SK-N-SH (cell line): Measurements from ENCODE around the gene SPRY4. TPM values are rescaled to one million over a fixed set of nuclear protein-coding genes. Genes with fewer than 3 reads are reported as not detected.

Source experiments
- CTCF ChIA-PET: fragments of 300-600, 350-600 bp; formaldehyde crosslinking; extraction: SDS; loops from one replicate; lab custom pipeline; 2021; lab: Yijun Ruan, JAX
- POLR2A ChIA-PET: fragments of 350-600 bp; sonication (Branson Sonifier 250); formaldehyde crosslinking; extraction: SDS; loops from one replicate; lab custom pipeline; 2020; ENCODE audit warnings: antibody characterized with exemption, inconsistent platforms; lab: Yijun Ruan, JAX
- DNase-seq: peaks from one replicate; pipeline ENCODE4 v3.0.0; 2012
- H2AFZ ChIP-seq: fragments of 200-600 bp; sonication (generic); 2 replicates; pipeline ENCODE4 v1.8.1; 2016; ENCODE audit warnings: antibody characterized with exemption, mild to moderate bottlenecking, low read depth
- H3F3A ChIP-seq: fragments of 200-600 bp; sonication (generic); replicated peaks from 2 replicates; pipeline ENCODE3; 2016; ENCODE audit warnings: antibody characterized with exemption, mild to moderate bottlenecking; ENCODE audit not compliant: insufficient read depth
- H3K27ac ChIP-seq, 2 experiments: fragments of 200-500 bp in 1 of 2; fragments of 200-600 bp in 1 of 2; sonication (Bioruptor generic) in 1 of 2; sonication (generic), shearing (Covaris generic) in 1 of 2; 2 replicates each; pipeline versions ENCODE4 v1.5.1 to v1.6.1; 2014 to 2016; ENCODE audit warnings: low read depth in 2 of 2, inconsistent platforms in 1 of 2, low read length in 1 of 2, mild to moderate bottlenecking in 1 of 2, mixed read lengths in 1 of 2
- H3K27me3 ChIP-seq: fragments of 200-600 bp; sonication (generic), shearing (Covaris generic); 2 replicates; pipeline ENCODE4 v1.6.1; 2016; ENCODE audit warnings: mixed run types; ENCODE audit not compliant: insufficient read depth
- H3K36me3 ChIP-seq, 2 experiments: fragments of 200-500 bp in 1 of 2; fragments of 200-600 bp in 1 of 2; sonication (Bioruptor generic) in 1 of 2; sonication (generic) in 1 of 2; replicated peaks in 1 of 2; 2 replicates each; pipeline versions ENCODE3 to v1.5.1; 2014 to 2016; ENCODE audit warnings: low read length in 1 of 2, mild to moderate bottlenecking in 1 of 2; ENCODE audit not compliant: insufficient read depth in 2 of 2, control insufficient read depth in 1 of 2
- H3K4me1 ChIP-seq, 2 experiments: fragments of 200-500 bp in 1 of 2; fragments of 200-600 bp in 1 of 2; sonication (Bioruptor generic) in 1 of 2; sonication (generic), shearing (Covaris generic) in 1 of 2; 2 replicates each; pipeline versions ENCODE4 v1.5.1 to v1.6.1; 2014 to 2016; ENCODE audit warnings: low read depth in 1 of 2, low read length in 1 of 2, mixed run types in 1 of 2; ENCODE audit not compliant: insufficient read depth in 2 of 2, control insufficient read depth in 1 of 2
- H3K4me2 ChIP-seq: fragments of 200-600 bp; sonication (generic), shearing (Covaris generic); 2 replicates; pipeline ENCODE4 v1.6.1; 2017; ENCODE audit warnings: mixed run types
- H3K4me3 ChIP-seq, 2 experiments: fragments of 200-500 bp in 1 of 2; fragments of 200-600 bp in 1 of 2; sonication (Bioruptor generic) in 1 of 2; sonication (generic), shearing (Covaris generic) in 1 of 2; 2 replicates each; pipeline versions ENCODE4 v1.5.1 to v1.8.1; 2014 to 2016; ENCODE audit warnings: low read depth in 2 of 2, inconsistent platforms in 1 of 2, low read length in 1 of 2, mild to moderate bottlenecking in 1 of 2, mixed read lengths in 1 of 2, moderate library complexity in 1 of 2
- H3K79me2 ChIP-seq: fragments of 200-600 bp; sonication (generic); 2 replicates; pipeline ENCODE4 v1.8.1; 2017; ENCODE audit warnings: mild to moderate bottlenecking; ENCODE audit not compliant: insufficient read depth
- H3K9ac ChIP-seq: fragments of 200-600 bp; sonication (generic); 2 replicates; pipeline ENCODE4 v1.6.1; 2017; ENCODE audit warnings: mixed run types
- H3K9me2 ChIP-seq: fragments of 200-600 bp; sonication (generic); 2 replicates; pipeline ENCODE4 v1.6.1; 2017; ENCODE audit warnings: mixed run types
- H3K9me3 ChIP-seq: fragments of 200-600 bp; sonication (generic); 2 replicates; pipeline ENCODE4 v1.6.1; 2017; ENCODE audit warnings: mixed run types, mild to moderate bottlenecking, moderate library complexity
- H4K20me1 ChIP-seq: fragments of 200-600 bp; sonication (generic); 2 replicates; pipeline ENCODE4 v1.6.1; 2017; ENCODE audit warnings: mild to moderate bottlenecking, mixed run types; ENCODE audit not compliant: insufficient read depth
- ELF1 ChIP-seq: IDR thresholded peaks from 2 replicates; pipeline ENCODE4 v1.4.0; 2012
- FOXJ3 ChIP-seq: sonication (generic); formaldehyde crosslinking; IDR thresholded peaks from 2 replicates; pipeline ENCODE4 v1.5.1; 2020; ENCODE audit warnings: mild to moderate bottlenecking, missing genetic modification reagents
- FOXM1 ChIP-seq: IDR thresholded peaks from 2 replicates; pipeline ENCODE4 v1.4.0; 2012; ENCODE audit warnings: low read depth, mild to moderate bottlenecking
- MEF2A ChIP-seq: IDR thresholded peaks from 2 replicates; pipeline ENCODE4 v1.4.0; 2012; ENCODE audit warnings: low read depth, borderline replicate concordance
- MXI1 ChIP-seq: IDR thresholded peaks from 2 replicates; pipeline ENCODE4 v1.6.1; 2012; ENCODE audit warnings: mild to moderate bottlenecking, low read depth, low read length, improper control_type of control experiment
- NFIC ChIP-seq: IDR thresholded peaks from 2 replicates; pipeline ENCODE4 v1.4.0; 2012; ENCODE audit warnings: borderline replicate concordance
- POLR2AphosphoS5 ChIP-seq: IDR thresholded peaks from 2 replicates; pipeline ENCODE4 v1.6.1; 2012; ENCODE audit warnings: low read depth, low read length
- RAD21 ChIP-seq: IDR thresholded peaks from 2 replicates; pipeline ENCODE4 v1.6.1; 2012; ENCODE audit warnings: mild to moderate bottlenecking, low read length
- RXRA ChIP-seq: IDR thresholded peaks from 2 replicates; pipeline ENCODE4 v1.4.0; 2012; ENCODE audit warnings: low read depth, mild to moderate bottlenecking, borderline replicate concordance
- SIN3A ChIP-seq: IDR thresholded peaks from 2 replicates; pipeline ENCODE4 v1.6.1; 2012; ENCODE audit warnings: low read depth, mild to moderate bottlenecking, low read length, moderate library complexity, borderline replicate concordance
- TAF1 ChIP-seq: IDR thresholded peaks from 2 replicates; pipeline ENCODE4 v1.6.1; 2012; ENCODE audit warnings: low read depth, mild to moderate bottlenecking, low read length, moderate library complexity, borderline replicate concordance
- TCF12 ChIP-seq: IDR thresholded peaks from 2 replicates; pipeline ENCODE4 v1.4.0; 2012
- WGBS: methylation state at CpG from one replicate; pipeline ENCODE4 v1.1.6; 2017; ENCODE audit warnings: low lambda C conversion rate; 5-methylcytosine and 5-hydroxymethylcytosine counted together
- polyA plus RNA-seq, 3 experiments: library from polyadenylated mRNA; depleted of rRNA; stranded (reverse); fragments of >200 nt; gene quantifications; 2 replicates each; pipeline ENCODE4 v1.2.3, GENCODE V29; 2012
- TF ChIP-seq, protein P1 (sequence below): fragments of 200-600 bp; sonication (generic); IDR thresholded peaks from 2 replicates; pipeline ENCODE4 v1.6.1; 2017; ENCODE audit warnings: antibody characterized with exemption, mild to moderate bottlenecking, moderate library complexity
- TF ChIP-seq, protein P2 (sequence below): IDR thresholded peaks from 2 replicates; pipeline ENCODE4 v1.6.1; 2012; ENCODE audit warnings: mild to moderate bottlenecking, low read depth, low read length, moderate library complexity

SPRY4 gene
- polyA plus RNA-seq, 1 of the 3 experiments (the other 2 are of a cell fraction), result 18.0 TPM

DNA sequence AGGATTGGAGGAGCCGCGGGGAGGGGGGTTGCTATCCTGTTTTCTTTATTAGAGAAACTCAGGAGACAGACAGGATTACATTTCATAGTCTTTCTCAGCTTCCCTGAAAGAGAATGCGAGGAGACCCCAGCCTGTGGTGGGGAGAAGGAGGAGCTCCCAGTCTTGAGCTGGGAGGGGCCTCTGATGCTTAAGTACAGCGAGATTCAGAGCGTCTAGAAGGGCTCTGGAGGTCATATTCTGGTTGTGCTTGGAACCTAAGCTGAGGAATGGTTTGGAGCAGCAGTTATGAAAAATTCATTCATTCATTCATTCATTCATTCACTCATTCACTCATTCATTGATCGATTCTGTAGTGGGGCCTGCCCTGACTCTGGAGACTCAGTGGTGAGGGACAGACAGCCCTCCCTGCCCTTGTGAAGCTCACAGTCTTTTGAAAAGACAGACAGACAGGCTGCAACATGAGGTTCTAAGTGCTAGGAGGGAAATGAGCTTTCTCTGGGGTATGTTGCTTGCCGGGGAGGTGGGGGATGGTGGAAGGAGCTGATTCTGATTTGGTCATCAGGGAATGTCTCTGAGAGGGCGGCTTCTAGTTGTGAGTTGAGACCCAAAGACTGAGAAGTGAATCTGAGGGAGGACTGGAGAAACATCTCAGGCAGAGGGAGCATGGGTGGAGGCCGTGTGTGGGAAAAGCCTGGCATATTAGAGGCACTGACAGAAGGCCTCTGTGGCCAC lies 2.5 kb upstream of the SPRY4 start:
- Histone ChIP-seq H3K4me1 (peaks cover 18 to 29% of the 10 kb centered on the region in 2 experiments), H3K79me2 (peaks cover 96% of the 10 kb centered on the region), H3K27ac (peak overlapping the region; percentile 98), H3K9me3 (no peaks in the 10 kb centered on the region), H4K20me1 (peaks cover 17% of the 10 kb centered on the region), H3K27me3 (no peaks in the 10 kb centered on the region), H3K9me2 (no peaks in the 10 kb centered on the region), H3K36me3 (peaks cover 0 to 9% of the 10 kb centered on the region in 2 experiments), H3K4me2 (peak overlapping the region; percentile 77), H2AFZ (no peak overlapping the region), H3F3A (peaks cover 30% of the 10 kb centered on the region), H3K9ac (peak overlapping the region; percentile 95; the same call in 1 of the 2 replicates), H3K4me3 (peak overlapping the region; percentile 93 to 95; a peak in 3 of 4 replicates)
- ChIA-PET POLR2A (interaction anchor here (0.8 to 3.5 kb wide), 4 partner anchors 21 to 224 kb away, joined by 3 to 23 read pairs (median 4); no protein-coding TSS in a partner anchor), CTCF (interaction anchor here (0.8 to 9.9 kb wide), 11 partner anchors 18 to 328 kb away, joined by 3 to 117 read pairs (median 4); no protein-coding TSS in a partner anchor)
- WGBS, result 65% methylated on average over 9 of the region's 9 CpGs
- no peak for TF ChIP-seq FOXJ3 (CRISPR knock-in tag)
- peak; percentile 39; the same call in 1 of the 2 replicates for TF ChIP-seq POLR2AphosphoS5
- no peak for TF ChIP-seq ELF1
- no peak for TF ChIP-seq NFIC
- TF ChIP-seq TAF1, result peak; percentile 67; the same call in 1 of the 2 replicates
- TF ChIP-seq MEF2A, result no peak
- TF ChIP-seq TCF12, result peak; percentile 20; the same call in 1 of the 2 replicates
- TF ChIP-seq RAD21, result 0 out of 2 replicates have a peak, but pooled peaks have one; percentile 3
- TF ChIP-seq, protein P1, sequence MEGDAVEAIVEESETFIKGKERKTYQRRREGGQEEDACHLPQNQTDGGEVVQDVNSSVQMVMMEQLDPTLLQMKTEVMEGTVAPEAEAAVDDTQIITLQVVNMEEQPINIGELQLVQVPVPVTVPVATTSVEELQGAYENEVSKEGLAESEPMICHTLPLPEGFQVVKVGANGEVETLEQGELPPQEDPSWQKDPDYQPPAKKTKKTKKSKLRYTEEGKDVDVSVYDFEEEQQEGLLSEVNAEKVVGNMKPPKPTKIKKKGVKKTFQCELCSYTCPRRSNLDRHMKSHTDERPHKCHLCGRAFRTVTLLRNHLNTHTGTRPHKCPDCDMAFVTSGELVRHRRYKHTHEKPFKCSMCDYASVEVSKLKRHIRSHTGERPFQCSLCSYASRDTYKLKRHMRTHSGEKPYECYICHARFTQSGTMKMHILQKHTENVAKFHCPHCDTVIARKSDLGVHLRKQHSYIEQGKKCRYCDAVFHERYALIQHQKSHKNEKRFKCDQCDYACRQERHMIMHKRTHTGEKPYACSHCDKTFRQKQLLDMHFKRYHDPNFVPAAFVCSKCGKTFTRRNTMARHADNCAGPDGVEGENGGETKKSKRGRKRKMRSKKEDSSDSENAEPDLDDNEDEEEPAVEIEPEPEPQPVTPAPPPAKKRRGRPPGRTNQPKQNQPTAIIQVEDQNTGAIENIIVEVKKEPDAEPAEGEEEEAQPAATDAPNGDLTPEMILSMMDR, result 0 out of 2 replicates have a peak, but pooled peaks have one; percentile 17
- TF ChIP-seq MXI1, result 0 out of 2 replicates have a peak, but pooled peaks have one; percentile 19
- no peak for TF ChIP-seq RXRA
- TF ChIP-seq, protein P2, sequence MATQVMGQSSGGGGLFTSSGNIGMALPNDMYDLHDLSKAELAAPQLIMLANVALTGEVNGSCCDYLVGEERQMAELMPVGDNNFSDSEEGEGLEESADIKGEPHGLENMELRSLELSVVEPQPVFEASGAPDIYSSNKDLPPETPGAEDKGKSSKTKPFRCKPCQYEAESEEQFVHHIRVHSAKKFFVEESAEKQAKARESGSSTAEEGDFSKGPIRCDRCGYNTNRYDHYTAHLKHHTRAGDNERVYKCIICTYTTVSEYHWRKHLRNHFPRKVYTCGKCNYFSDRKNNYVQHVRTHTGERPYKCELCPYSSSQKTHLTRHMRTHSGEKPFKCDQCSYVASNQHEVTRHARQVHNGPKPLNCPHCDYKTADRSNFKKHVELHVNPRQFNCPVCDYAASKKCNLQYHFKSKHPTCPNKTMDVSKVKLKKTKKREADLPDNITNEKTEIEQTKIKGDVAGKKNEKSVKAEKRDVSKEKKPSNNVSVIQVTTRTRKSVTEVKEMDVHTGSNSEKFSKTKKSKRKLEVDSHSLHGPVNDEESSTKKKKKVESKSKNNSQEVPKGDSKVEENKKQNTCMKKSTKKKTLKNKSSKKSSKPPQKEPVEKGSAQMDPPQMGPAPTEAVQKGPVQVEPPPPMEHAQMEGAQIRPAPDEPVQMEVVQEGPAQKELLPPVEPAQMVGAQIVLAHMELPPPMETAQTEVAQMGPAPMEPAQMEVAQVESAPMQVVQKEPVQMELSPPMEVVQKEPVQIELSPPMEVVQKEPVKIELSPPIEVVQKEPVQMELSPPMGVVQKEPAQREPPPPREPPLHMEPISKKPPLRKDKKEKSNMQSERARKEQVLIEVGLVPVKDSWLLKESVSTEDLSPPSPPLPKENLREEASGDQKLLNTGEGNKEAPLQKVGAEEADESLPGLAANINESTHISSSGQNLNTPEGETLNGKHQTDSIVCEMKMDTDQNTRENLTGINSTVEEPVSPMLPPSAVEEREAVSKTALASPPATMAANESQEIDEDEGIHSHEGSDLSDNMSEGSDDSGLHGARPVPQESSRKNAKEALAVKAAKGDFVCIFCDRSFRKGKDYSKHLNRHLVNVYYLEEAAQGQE, result no peak
- peak; percentile 16; the same call in 1 of the 2 replicates for TF ChIP-seq SIN3A
- TF ChIP-seq FOXM1, result no peak
- no peak for DNase-seq
